Gastrocnemius medialis (tissue), 4 donors: Measurements from ENCODE around the gene HIVEP3.

Experiments
- CTCF ChIP-seq, 5 experiments: fragments of 450-650 bp in 3 of 5; fragments of 200-600 bp in 2 of 5; sonication (generic) in 2 of 5; IDR thresholded peaks in 4 of 5; conservative IDR thresholded peaks in 1 of 5; 1 replicate in 4 of 5; 2 replicates in 1 of 5; pipeline ENCODE4 v1.5.1; 2016 to 2019; ENCODE audit warnings: antibody characterized with exemption in 5 of 5, mild to moderate bottlenecking in 3 of 5, moderate library complexity in 3 of 5
- POLR2A ChIP-seq, 2 donors: fragments of 450-650 bp; IDR thresholded peaks; one replicate each; pipeline ENCODE4 v1.6.1; 2017; ENCODE audit warnings: antibody characterized with exemption in 2 of 2, mild to moderate bottlenecking in 2 of 2, moderate library complexity in 2 of 2

DNA sequence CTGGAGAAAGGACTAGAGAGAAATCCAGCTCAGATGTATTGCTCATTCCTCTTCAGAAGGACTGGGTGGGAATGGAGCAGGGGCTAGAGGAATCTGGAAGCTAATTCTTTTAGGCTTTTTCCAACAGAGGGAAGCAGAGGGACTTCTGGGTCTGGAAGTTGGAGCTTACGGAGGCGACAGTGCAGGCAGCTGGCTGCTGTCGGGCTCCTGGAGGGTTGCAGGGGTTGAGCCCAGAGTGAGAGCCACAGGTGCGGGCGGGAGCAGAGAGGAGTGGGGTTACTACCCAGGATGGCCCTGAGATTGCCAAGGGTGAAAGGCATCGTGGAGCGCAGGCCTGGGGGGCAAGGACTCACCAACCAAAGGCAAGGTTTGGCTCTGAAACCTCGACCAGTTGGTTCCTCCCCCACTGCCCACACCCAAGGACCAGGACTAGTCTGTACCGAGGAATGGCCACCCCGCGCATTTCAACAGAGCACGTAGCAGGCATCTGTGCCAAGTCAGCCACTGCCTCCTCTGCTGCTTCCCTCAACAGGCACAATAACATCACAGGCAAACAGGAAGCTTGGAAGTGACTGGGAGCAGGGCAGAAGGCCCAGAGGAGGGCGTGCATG, 411.5 kb downstream of the HIVEP3 start:
- TF ChIP-seq CTCF (IDR thresholded peaks at IDR 0.05 in 4 of 5, conservative IDR thresholded peaks at IDR 0.05 in 1 of 5) (no peak), POLR2A (IDR thresholded peaks at IDR 0.05) (no peak)
